ENCODE results near the gene SLFN14. TPM values are rescaled to one million over a fixed set of nuclear protein-coding genes. Genes with fewer than 3 reads are reported as not detected.
A peak's percentile ranks its signal among the peaks of the same experiment; 100 is the strongest.

SLFN14 gene
- polyA plus RNA-seq, 2 of the 4 experiments (the other 2 are of a cell fraction) = not detected

DNA sequence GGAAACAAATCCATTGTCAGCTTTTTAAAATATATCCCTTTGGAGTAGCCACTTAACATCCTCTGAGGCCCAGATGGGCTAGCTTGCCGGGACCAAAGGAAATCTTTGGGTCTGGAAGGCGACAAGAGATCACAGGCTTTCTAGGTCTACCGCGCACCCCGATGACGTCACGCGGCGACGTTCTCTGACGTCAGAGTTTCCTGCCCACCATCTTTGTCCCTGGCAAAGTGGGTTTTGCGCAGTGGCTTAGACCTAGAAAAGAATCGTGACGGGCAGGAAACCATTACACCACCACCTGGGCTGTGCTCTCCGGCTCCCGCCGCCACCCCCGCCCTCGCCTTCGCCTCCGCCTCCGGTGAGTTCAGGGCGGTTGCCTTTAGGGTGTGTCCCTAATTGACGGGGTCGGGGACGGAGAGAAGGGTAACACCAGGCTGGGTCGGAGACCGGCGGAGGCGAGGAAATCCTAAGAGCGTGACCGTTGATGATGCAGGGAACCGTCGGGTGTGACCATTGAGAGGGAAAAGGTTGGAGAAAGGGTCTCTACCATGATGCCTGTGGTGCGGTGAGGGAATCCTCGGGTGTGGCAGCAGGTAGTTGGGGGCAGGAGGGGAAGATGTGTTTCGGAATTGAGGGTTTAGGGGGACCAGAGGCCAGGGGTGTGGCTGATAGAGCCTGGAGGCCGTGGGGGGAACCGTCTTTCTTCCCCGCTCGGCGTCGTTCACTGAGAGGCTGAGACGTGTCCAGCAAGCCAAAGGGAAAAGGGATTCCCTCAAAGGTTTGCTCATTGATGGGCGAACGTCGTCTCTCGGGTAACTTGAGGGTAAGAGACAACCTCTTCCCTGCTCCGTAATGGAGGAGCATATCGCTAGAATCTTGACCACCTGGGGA is 26.7 kb upstream of the SLFN14 start, which contains the start of gene AP2B1 (continued):
- TF ChIP-seq NPAS2 (CRISPR knock-in tag; IDR thresholded peaks at IDR 0.05; ENCODE audit: borderline replicate concordance) (no peak), CHD4 (IDR thresholded peaks at IDR 0.05; ENCODE audit: borderline replicate concordance) (no peak), JUNB (IDR thresholded peaks at IDR 0.05) (no peak), KDM5A (IDR thresholded peaks at IDR 0.05) (0 out of 2 replicates have a peak, but pooled peaks have one; percentile 8), GATA3 (IDR thresholded peaks at IDR 0.05; ENCODE audit: borderline replicate concordance) (peak; percentile 28; the same call in 1 of the 2 replicates), CBX2 (IDR thresholded peaks at IDR 0.05; ENCODE audit: borderline replicate concordance, low read depth) (no peak), BHLHE40 (IDR thresholded peaks at IDR 0.05; ENCODE audit: low read depth, low read length) (0 out of 2 replicates have a peak, but pooled peaks have one; percentile 29)
- TF ChIP-seq, protein P1, sequence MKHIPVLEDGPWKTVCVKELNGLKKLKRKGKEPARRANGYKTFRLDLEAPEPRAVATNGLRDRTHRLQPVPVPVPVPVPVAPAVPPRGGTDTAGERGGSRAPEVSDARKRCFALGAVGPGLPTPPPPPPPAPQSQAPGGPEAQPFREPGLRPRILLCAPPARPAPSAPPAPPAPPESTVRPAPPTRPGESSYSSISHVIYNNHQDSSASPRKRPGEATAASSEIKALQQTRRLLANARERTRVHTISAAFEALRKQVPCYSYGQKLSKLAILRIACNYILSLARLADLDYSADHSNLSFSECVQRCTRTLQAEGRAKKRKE (CRISPR knock-in tag; IDR thresholded peaks at IDR 0.05; ENCODE audit: low read depth) = no peak

DNA sequence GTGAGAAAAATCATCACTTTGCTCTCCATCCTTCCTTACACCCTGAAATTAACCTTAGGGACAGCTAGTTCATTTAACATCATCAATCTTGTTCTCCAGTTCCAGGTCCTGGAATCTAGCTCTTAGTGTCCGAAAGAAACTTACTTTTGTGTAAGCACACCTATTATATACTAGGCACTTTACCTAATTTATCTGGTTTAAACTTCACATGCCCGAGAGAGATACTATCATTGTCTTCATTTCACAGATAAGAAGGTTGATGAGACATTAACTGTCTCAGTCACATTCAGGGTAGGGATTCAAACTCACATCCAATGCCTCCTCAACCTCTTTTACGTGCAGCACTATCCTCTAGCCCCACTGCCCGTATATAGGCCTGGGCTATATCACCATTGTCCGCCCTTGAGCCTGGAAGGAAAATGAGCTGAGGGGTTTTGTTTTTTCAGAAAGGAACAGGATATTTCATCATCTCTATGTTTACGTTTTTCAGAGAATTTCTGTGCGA is 26.0 kb upstream of the SLFN14 start:
- peaks cover 32% of the 10 kb centered on the region for H3K4me1 ChIP-seq
- POLR2A ChIA-PET = interaction anchor here (0.6 to 1.8 kb wide), 4 partner anchors 8 to 52 kb away, joined by 4 to 43 read pairs (median 9); partner anchors contain the start of gene PEX12
- DNase-seq (ENCODE audit: low read depth in 1 of 2, low spot score in 1 of 2) (no peak), FAIRE-seq (peak; percentile 54), ATAC-seq (no peak)
- peak overlapping the region; percentile 73 for H3K4me3 ChIP-seq
- peak overlapping the region; percentile 91 to 94 for H3K27ac ChIP-seq
- no peaks in the 10 kb centered on the region for H3K9me3 ChIP-seq
- H3K4me2 ChIP-seq = peak overlapping the region; percentile 80
- 21% methylated on average over 7 of the region's 7 CpGs for WGBS (ENCODE audit: missing lambda C conversion rate)
- CTCF ChIA-PET = interaction anchor here (0.7 to 1.9 kb wide), 7 partner anchors 11 to 467 kb away, joined by 3 to 11 read pairs (median 4); partner anchors contain the start of gene RAD51D
- TF ChIP-seq PHF8 (IDR thresholded peaks at IDR 0.05; ENCODE audit: borderline replicate concordance, low read depth) (0 out of 2 replicates have a peak, but pooled peaks have one; percentile 31), HOXB5 (CRISPR knock-in tag; IDR thresholded peaks at IDR 0.05) (no peak), ZSCAN20 (CRISPR knock-in tag; IDR thresholded peaks at IDR 0.05) (peak; percentile 15; the same call in 1 of the 2 replicates), NPAS2 (CRISPR knock-in tag; IDR thresholded peaks at IDR 0.05; ENCODE audit: borderline replicate concordance) (no peak), HOXA7 (CRISPR knock-in tag; IDR thresholded peaks at IDR 0.05) (no peak), JUN (IDR thresholded peaks at IDR 0.05) (no peak), SREBF2 (IDR thresholded peaks at IDR 0.05) (no peak), JUNB (IDR thresholded peaks at IDR 0.05) (no peak)
- TF ChIP-seq, protein P2, sequence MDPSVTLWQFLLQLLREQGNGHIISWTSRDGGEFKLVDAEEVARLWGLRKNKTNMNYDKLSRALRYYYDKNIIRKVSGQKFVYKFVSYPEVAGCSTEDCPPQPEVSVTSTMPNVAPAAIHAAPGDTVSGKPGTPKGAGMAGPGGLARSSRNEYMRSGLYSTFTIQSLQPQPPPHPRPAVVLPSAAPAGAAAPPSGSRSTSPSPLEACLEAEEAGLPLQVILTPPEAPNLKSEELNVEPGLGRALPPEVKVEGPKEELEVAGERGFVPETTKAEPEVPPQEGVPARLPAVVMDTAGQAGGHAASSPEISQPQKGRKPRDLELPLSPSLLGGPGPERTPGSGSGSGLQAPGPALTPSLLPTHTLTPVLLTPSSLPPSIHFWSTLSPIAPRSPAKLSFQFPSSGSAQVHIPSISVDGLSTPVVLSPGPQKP (IDR thresholded peaks at IDR 0.05; ENCODE audit: low read depth, low read length) = no peak

DNA sequence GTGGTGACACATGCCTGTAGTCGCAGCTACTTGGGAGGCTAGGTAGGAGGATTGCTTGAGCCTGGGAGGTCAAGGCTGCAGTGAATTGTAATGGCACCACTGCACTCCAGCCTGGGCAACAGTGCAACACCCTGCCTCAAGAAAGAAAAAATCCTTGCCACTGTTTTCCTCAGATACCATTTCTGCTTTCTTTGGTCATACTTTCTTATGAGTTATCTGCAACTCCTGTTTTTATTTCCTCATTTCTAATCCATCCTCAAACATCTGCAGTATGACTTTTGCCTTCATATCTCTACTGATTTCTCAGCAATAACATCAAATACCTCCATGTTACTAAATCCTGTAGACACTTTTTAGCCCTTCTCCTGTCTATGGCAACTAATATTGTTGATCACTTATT is 23.4 kb upstream of the SLFN14 start:
- Histone ChIP-seq H3K4me1 (peaks cover 12% of the 10 kb centered on the region; the same call in 2 of the 3 replicates), H3K4me2 (no peak overlapping the region), H3K9me3 (no peaks in the 10 kb centered on the region), H3K4me3 (no peak overlapping the region), H3K27ac (no peak overlapping the region)
- WGBS (ENCODE audit: missing lambda C conversion rate) = 87% methylated on average over 1 of the region's 1 CpG
- CTCF ChIA-PET = interaction anchor here (0.7 kb wide), 1 partner anchor 1804 kb away, joined by 3 read pairs; no protein-coding TSS in a partner anchor
- no peak for ATAC-seq
- POLR2A ChIA-PET = no interaction called here
- no peak for FAIRE-seq
- no peak for DNase-seq (ENCODE audit: low read depth in 1 of 2, low spot score in 1 of 2)
- TF ChIP-seq, protein P3, sequence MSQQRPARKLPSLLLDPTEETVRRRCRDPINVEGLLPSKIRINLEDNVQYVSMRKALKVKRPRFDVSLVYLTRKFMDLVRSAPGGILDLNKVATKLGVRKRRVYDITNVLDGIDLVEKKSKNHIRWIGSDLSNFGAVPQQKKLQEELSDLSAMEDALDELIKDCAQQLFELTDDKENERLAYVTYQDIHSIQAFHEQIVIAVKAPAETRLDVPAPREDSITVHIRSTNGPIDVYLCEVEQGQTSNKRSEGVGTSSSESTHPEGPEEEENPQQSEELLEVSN (IDR thresholded peaks at IDR 0.05; ENCODE audit: borderline replicate concordance, low read depth) = no peak
- no peak for TF ChIP-seq CHD4 (IDR thresholded peaks at IDR 0.05; ENCODE audit: borderline replicate concordance)
